Transverse colon (tissue), 4 donors: ENCODE results near the gene NOTCH3. TPM values are rescaled to one million over a fixed set of nuclear protein-coding genes. Genes with fewer than 3 reads are reported as not detected.

Experiments
- DNase-seq: peaks from one replicate; pipeline ENCODE4 v3.0.0-alpha.2; 2019
- H3K27ac ChIP-seq, 4 donors: fragments of 200-600 bp; sonication (generic); 2 replicates each; pipeline ENCODE4 v1.5.1; 2016 to 2018; ENCODE audit warnings: inconsistent platforms in 4 of 4
- H3K27me3 ChIP-seq: fragments of 200-600 bp; sonication (generic); 2 replicates; pipeline ENCODE4 v1.5.1; 2017; ENCODE audit warnings: inconsistent platforms
- H3K36me3 ChIP-seq, 4 donors: fragments of 200-600 bp; sonication (generic); 2 replicates each; pipeline ENCODE4 v1.5.1; 2017 to 2019; ENCODE audit warnings: inconsistent platforms in 4 of 4
- H3K4me1 ChIP-seq, 4 donors: fragments of 200-600 bp; sonication (generic); 2 replicates each; pipeline ENCODE4 v1.5.1; 2017 to 2020; ENCODE audit warnings: inconsistent platforms in 4 of 4
- H3K4me3 ChIP-seq, 4 donors: fragments of 200-600 bp; sonication (generic); 1 replicate in 1 of 4; 2 replicates in 3 of 4; pipeline versions ENCODE4 v1.5.1 to v1.6.1; 2017 to 2019; ENCODE audit warnings: inconsistent platforms in 4 of 4
- H3K9me3 ChIP-seq, 2 donors: fragments of 200-600 bp; sonication (generic); 2 replicates each; pipeline ENCODE4 v1.5.1; 2017 to 2019; ENCODE audit warnings: inconsistent platforms in 2 of 2
- CTCF ChIP-seq, 5 experiments: fragments of 200-600 bp in 3 of 5; fragments of 450-650 bp in 2 of 5; sonication (generic) in 3 of 5; IDR thresholded peaks; 1 replicate in 2 of 5; 2 replicates in 3 of 5; pipeline ENCODE4 v1.5.1; 2016 to 2017; ENCODE audit warnings: antibody characterized with exemption in 5 of 5, inconsistent platforms in 3 of 5, mild to moderate bottlenecking in 2 of 5, moderate library complexity in 1 of 5
- EP300 ChIP-seq: sonication (generic); formaldehyde crosslinking; IDR thresholded peaks from one replicate; pipeline ENCODE4 v1.6.1; 2017; ENCODE audit warnings: antibody characterized with exemption, low read depth
- POLR2A ChIP-seq: fragments of 450-650 bp; IDR thresholded peaks from one replicate; pipeline ENCODE4 v1.6.1; 2016; ENCODE audit warnings: antibody characterized with exemption, mild to moderate bottlenecking, moderate library complexity
- POLR2AphosphoS5 ChIP-seq, 3 donors: sonication (generic); formaldehyde crosslinking; IDR thresholded peaks; one replicate each; pipeline ENCODE4 v1.6.1; 2016; ENCODE audit warnings: antibody characterized with exemption in 3 of 3
- WGBS, 2 donors: methylation state at CpG; one replicate each; pipeline ENCODE4 v1.1.5; 2018; ENCODE audit warnings: low coverage in 1 of 2; 5-methylcytosine and 5-hydroxymethylcytosine counted together
- in situ Hi-C, 4 donors: fragments of 200-750 bp; cut with MboI; loops; one replicate each; pipeline versions ENCODE4 v1.15.0 to v1.15.1; 2017; ENCODE audit warnings: low sequenced_read_pairs in 3 of 4, low pct_ligation_motif_present in 1 of 4, low pct_unique_long_range_greater_than_20kb in 1 of 4
- intact Hi-C: fragments of 100-400 bp; cut with DNase I; formaldehyde crosslinking; loops from one replicate; pipeline ENCODE4 v1.15.1; 2023; ENCODE audit warnings: low total_unique reads
- total RNA-seq, 4 donors: library from RNA; depleted of rRNA; stranded (reverse); fragments of >200 nt; gene quantifications; one replicate each; pipeline ENCODE4 v1.1.0, GENCODE V29; 2016

Gene NOTCH3
- total RNA-seq, 4 donors from 2014 or later: 2.2 to 16.3 (median 4.7) TPM

- no peaks in the 10 kb centered on the region for H3K36me3 ChIP-seq
- in situ Hi-C loops: loop anchor here in 1 of 4 donors (10.0 kb wide), 1 partner anchor 52 kb away; no protein-coding TSS in a partner anchor
- no peaks in the 10 kb centered on the region for H3K4me1 ChIP-seq
- WGBS, 2 donors: 80 to 81% methylated on average over 1 of the region's 1 CpG
- TF ChIP-seq EP300: no peak
- no peak for TF ChIP-seq CTCF (IDR thresholded peaks at IDR 0.05)
- no peak for TF ChIP-seq POLR2AphosphoS5 (IDR thresholded peaks at IDR 0.05)
- no peak for TF ChIP-seq POLR2A
- DNase-seq: no peak
- H3K4me3 ChIP-seq: no peak overlapping the region
- no peak overlapping the region for H3K27ac ChIP-seq
- H3K9me3 ChIP-seq: no peaks in the 10 kb centered on the region
- no peaks in the 10 kb centered on the region for H3K27me3 ChIP-seq
- intact Hi-C loops: no loop called here
Observed at GRCh38 chr19:15147090-15147489, 53.7 kb downstream of the NOTCH3 start.

- Histone ChIP-seq H3K4me1 (no peaks in the 10 kb centered on the region), H3K9me3 (peaks cover 0 to 3% of the 10 kb centered on the region in 2 donors), H3K27ac (no peak overlapping the region), H3K27me3 (no peaks in the 10 kb centered on the region), H3K4me3 (no peak overlapping the region), H3K36me3 (no peaks in the 10 kb centered on the region)
- intact Hi-C loops (no loop called here), in situ Hi-C loops (loop anchor here in 1 of 4 donors (10.0 kb wide), 1 partner anchor 49 kb away; no protein-coding TSS in a partner anchor)
- 100% methylated on average over 1 of the region's 1 CpG; no CpG with 5 or more reads in 1 of the 2 donors for WGBS, 2 donors
- DNase-seq: no peak
- TF ChIP-seq EP300: no peak
- no peak for TF ChIP-seq POLR2AphosphoS5 (IDR thresholded peaks at IDR 0.05)
- TF ChIP-seq CTCF (IDR thresholded peaks at IDR 0.05): no peak
- no peak for TF ChIP-seq POLR2A
Observed at GRCh38 chr19:15144046-15144646, 56.6 kb downstream of the NOTCH3 start.

GRCh38 chr19:15142313-15142712, 58.5 kb downstream of the NOTCH3 start:
- Histone ChIP-seq H3K27me3 (no peaks in the 10 kb centered on the region), H3K27ac (no peak overlapping the region), H3K4me1 (no peaks in the 10 kb centered on the region), H3K36me3 (no peaks in the 10 kb centered on the region), H3K9me3 (peaks cover 0 to 5% of the 10 kb centered on the region in 2 donors), H3K4me3 (no peak overlapping the region)
- intact Hi-C loops (no loop called here), in situ Hi-C loops (loop anchor here in 1 of 4 donors (10.0 kb wide), 1 partner anchor 48 kb away; no protein-coding TSS in a partner anchor)
- no peak for DNase-seq
- TF ChIP-seq POLR2A (no peak), EP300 (no peak), POLR2AphosphoS5 (IDR thresholded peaks at IDR 0.05) (no peak), CTCF (IDR thresholded peaks at IDR 0.05) (no peak)
- WGBS, 2 donors: 22 to 81% methylated on average over 1 to 5 of the region's 5 CpGs

GRCh38 chr19:15141143-15141542, 59.7 kb downstream of the NOTCH3 start:
- Histone ChIP-seq H3K9me3 (peaks cover 0 to 5% of the 10 kb centered on the region in 2 donors), H3K27ac (no peak overlapping the region), H3K4me3 (no peak overlapping the region), H3K36me3 (no peaks in the 10 kb centered on the region), H3K4me1 (no peaks in the 10 kb centered on the region), H3K27me3 (no peaks in the 10 kb centered on the region)
- in situ Hi-C loops (loop anchor here in 1 of 4 donors (10.0 kb wide), 1 partner anchor 46 kb away; no protein-coding TSS in a partner anchor), intact Hi-C loops (no loop called here)
- 96% methylated on average over 25 of the region's 25 CpGs; no CpG with 5 or more reads in 1 of the 2 donors for WGBS, 2 donors
- DNase-seq: no peak
- no peak for TF ChIP-seq EP300
- TF ChIP-seq CTCF (IDR thresholded peaks at IDR 0.05): no peak
- no peak for TF ChIP-seq POLR2A
- TF ChIP-seq POLR2AphosphoS5 (IDR thresholded peaks at IDR 0.05): no peak
